Muscle layer of duodenum (tissue), 2 donors: ENCODE data around the gene AREL1.
"Not testable (repeated sequence)": the region's sequence is repeated elsewhere in the genome, so short reads cannot be mapped to it uniquely, and the experiment has no call there.

Experiments
- H3K27ac ChIP-seq: one replicate; pipeline ENCODE4 v1.7.0; 2013; ENCODE audit warnings: mild to moderate bottlenecking, low read length
- H3K27me3 ChIP-seq: one replicate; pipeline ENCODE4 v1.7.0; 2013; ENCODE audit warnings: low read depth, mild to moderate bottlenecking, control low read depth, low read length
- H3K36me3 ChIP-seq, 2 donors: one replicate each; pipeline ENCODE4 v1.7.0; 2013; ENCODE audit warnings: low read length in 2 of 2, control low read depth in 1 of 2, mild to moderate bottlenecking in 1 of 2; ENCODE audit not compliant: insufficient read depth in 2 of 2, control insufficient read depth in 1 of 2
- H3K4me1 ChIP-seq, 2 donors: one replicate each; pipeline ENCODE4 v1.7.0; 2013; ENCODE audit warnings: low read length in 2 of 2, mild to moderate bottlenecking in 2 of 2, control low read depth in 1 of 2, moderate library complexity in 1 of 2; ENCODE audit not compliant: insufficient read depth in 2 of 2, control insufficient read depth in 1 of 2
- H3K4me3 ChIP-seq, 2 donors: one replicate each; pipeline ENCODE4 v1.7.0; 2013; ENCODE audit warnings: low read length in 2 of 2, low read depth in 1 of 2, mild to moderate bottlenecking in 1 of 2
- H3K9me3 ChIP-seq, 2 donors: one replicate each; pipeline ENCODE4 v1.7.0; 2013; ENCODE audit warnings: low read length in 2 of 2, control low read depth in 1 of 2, mild to moderate bottlenecking in 1 of 2; ENCODE audit not compliant: control insufficient read depth in 1 of 2
- donor health status: healthy.

Gene AREL1

GRCh38 chr14:74712499-74713394 lies at the start of gene AREL1, which contains the start of gene FCF1:
Gene AREL1 (minus strand): TSS chr14:74713080. CDS start chr14:74685615, 27,465 bp downstream.
Gene FCF1 (plus strand): TSS chr14:74713144. CDS start chr14:74713198, 54 bp downstream.
- H3K9me3 ChIP-seq: no peaks in the 10 kb centered on the region
- peaks cover 8 to 15% of the 10 kb centered on the region in 2 donors for H3K36me3 ChIP-seq
- H3K4me1 ChIP-seq: peaks cover 7 to 30% of the 10 kb centered on the region in 2 donors
- H3K27ac ChIP-seq: peak within 1 kb of the TSS; percentile 94
- H3K27me3 ChIP-seq: no peaks in the 10 kb centered on the region
- H3K4me3 ChIP-seq: peak within 1 kb of the TSS; percentile 87 to 100

GRCh38 chr14:74758505-74758904 lies 45.6 kb upstream of the AREL1 start:
- not testable (repeated sequence) for H3K27ac ChIP-seq, H3K36me3 ChIP-seq, H3K4me1 ChIP-seq, H3K4me3 ChIP-seq, H3K9me3 ChIP-seq, H3K27me3 ChIP-seq

GRCh38 chr14:74756326-74756725 lies 43.4 kb upstream of the AREL1 start:
- no peak overlapping the region for H3K27ac ChIP-seq
- H3K4me1 ChIP-seq: no peaks in the 10 kb centered on the region
- H3K27me3 ChIP-seq: no peaks in the 10 kb centered on the region
- no peaks in the 10 kb centered on the region for H3K36me3 ChIP-seq
- no peak overlapping the region for H3K4me3 ChIP-seq
- H3K9me3 ChIP-seq: peaks cover 0 to 4% of the 10 kb centered on the region in 2 donors

DNA sequence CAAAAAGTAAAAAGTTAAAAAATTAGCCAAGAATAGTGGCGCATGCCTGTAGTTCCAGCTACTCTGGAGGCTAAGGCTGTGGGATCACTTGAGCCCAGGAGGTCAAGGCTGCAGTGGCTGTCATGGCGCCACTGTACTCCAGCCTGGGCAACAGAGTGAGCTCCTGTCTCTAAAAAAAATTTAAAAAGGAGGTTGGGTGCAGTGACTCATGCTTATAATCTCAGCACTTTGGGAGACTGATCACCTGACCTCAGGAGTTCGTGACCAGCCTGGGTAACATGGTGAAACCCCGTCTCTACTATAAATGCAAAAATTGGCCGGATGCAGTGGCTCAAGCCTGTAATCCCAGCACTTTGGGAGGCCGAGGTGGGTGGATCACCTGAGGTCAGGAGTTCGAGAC lies 42.0 kb upstream of the AREL1 start:
- no peak overlapping the region for H3K4me3 ChIP-seq
- H3K27ac ChIP-seq: no peak overlapping the region
- H3K27me3 ChIP-seq: no peaks in the 10 kb centered on the region
- no peaks in the 10 kb centered on the region for H3K36me3 ChIP-seq
- H3K9me3 ChIP-seq: peaks cover 0 to 4% of the 10 kb centered on the region in 2 donors
- no peaks in the 10 kb centered on the region for H3K4me1 ChIP-seq

GRCh38 chr14:74754157-74754556 lies 41.3 kb upstream of the AREL1 start:
- H3K27me3 ChIP-seq: no peaks in the 10 kb centered on the region
- peaks cover 0 to 4% of the 10 kb centered on the region in 2 donors for H3K9me3 ChIP-seq
- H3K36me3 ChIP-seq: no peaks in the 10 kb centered on the region
- H3K4me1 ChIP-seq: no peaks in the 10 kb centered on the region
- H3K27ac ChIP-seq: no peak overlapping the region
- no peak overlapping the region for H3K4me3 ChIP-seq

- no peak overlapping the region for H3K27ac ChIP-seq
- no peak overlapping the region for H3K4me3 ChIP-seq
- no peaks in the 10 kb centered on the region for H3K27me3 ChIP-seq
- H3K4me1 ChIP-seq: no peaks in the 10 kb centered on the region
- no peaks in the 10 kb centered on the region for H3K9me3 ChIP-seq
- no peaks in the 10 kb centered on the region for H3K36me3 ChIP-seq
These were observed 34.4 kb upstream of the AREL1 start for GRCh38 chr14:74747237-74747636.

GRCh38 chr14:74739293-74740030 lies 26.6 kb upstream of the AREL1 start:
- Histone ChIP-seq H3K36me3 (peaks cover 9 to 47% of the 10 kb centered on the region in 2 donors), H3K9me3 (no peaks in the 10 kb centered on the region)

DNA sequence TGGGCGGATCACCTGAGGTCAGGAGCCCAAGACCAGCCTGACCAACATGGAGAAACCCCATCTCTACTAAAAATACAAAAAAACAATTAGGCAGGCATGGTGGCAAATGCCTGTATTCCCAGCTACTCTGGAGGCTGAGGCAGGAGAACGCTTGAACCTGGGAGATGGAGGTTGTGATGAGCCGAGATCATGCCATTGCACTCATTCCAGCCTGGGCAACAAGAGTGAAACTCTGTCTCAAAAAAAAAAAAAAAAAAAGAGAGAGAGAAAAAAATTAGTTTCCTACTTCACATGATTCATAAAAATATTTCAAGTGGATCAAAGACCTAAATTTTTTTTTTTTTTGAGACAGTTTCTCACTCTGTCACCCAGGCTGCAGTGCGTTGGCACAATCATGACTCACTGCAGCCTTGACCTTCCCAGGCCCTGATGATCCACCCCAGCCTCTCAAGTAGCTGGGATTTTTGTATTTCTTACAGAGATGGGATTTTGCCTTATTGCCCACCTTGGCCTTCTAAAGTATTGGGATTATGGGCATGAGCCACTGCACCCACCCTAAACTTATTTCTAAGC lies 25.0 kb upstream of the AREL1 start:
- Histone ChIP-seq H3K9me3 (no peaks in the 10 kb centered on the region), H3K27ac (no peak overlapping the region), H3K4me1 (no peaks in the 10 kb centered on the region), H3K4me3 (no peak overlapping the region), H3K27me3 (no peaks in the 10 kb centered on the region), H3K36me3 (peaks cover 22 to 57% of the 10 kb centered on the region in 2 donors)

More at GRCh38 chr14:74739293-74740030, 26.6 kb upstream of the AREL1 start:
- Histone ChIP-seq H3K4me3 (no peak overlapping the region), H3K4me1 (no peaks in the 10 kb centered on the region), H3K27me3 (no peaks in the 10 kb centered on the region), H3K27ac (no peak overlapping the region)

- Histone ChIP-seq H3K27me3 (no peaks in the 10 kb centered on the region), H3K36me3 (peaks cover 34 to 64% of the 10 kb centered on the region in 2 donors), H3K4me1 (no peaks in the 10 kb centered on the region), H3K27ac (no peak overlapping the region), H3K9me3 (no peaks in the 10 kb centered on the region), H3K4me3 (no peak overlapping the region)
These were observed 22.2 kb upstream of the AREL1 start for GRCh38 chr14:74735125-74735524.

- H3K36me3 ChIP-seq: peaks cover 34 to 48% of the 10 kb centered on the region in 2 donors
- H3K4me3 ChIP-seq: no peak overlapping the region
- H3K27me3 ChIP-seq: no peaks in the 10 kb centered on the region
- no peaks in the 10 kb centered on the region for H3K4me1 ChIP-seq
- no peaks in the 10 kb centered on the region for H3K9me3 ChIP-seq
- no peak overlapping the region for H3K27ac ChIP-seq
These were observed 20.3 kb upstream of the AREL1 start for GRCh38 chr14:74733221-74733620.

- Histone ChIP-seq H3K27me3 (no peaks in the 10 kb centered on the region), H3K27ac (no peak overlapping the region), H3K4me3 (no peak overlapping the region), H3K9me3 (no peaks in the 10 kb centered on the region), H3K36me3 (peaks cover 34 to 43% of the 10 kb centered on the region in 2 donors), H3K4me1 (no peaks in the 10 kb centered on the region)
These were observed 19.5 kb upstream of the AREL1 start for GRCh38 chr14:74732387-74732786.
